Stimulated activated CD4-positive, alpha-beta T cell treated with anti-CD3 and anti-CD28 coated beads, Interleukin-2, amount 100 ng/mL, for 4 hours (primary cell): ENCODE measurements around the gene ANTXR1.

ENCODE experiments used
- DNase-seq: peaks from one replicate; pipeline ENCODE4 v3.0.0-alpha.2; 2020; ENCODE audit warnings: low read depth

The ANTXR1 gene

GRCh38 chr2:69138247-69138772, 125.3 kb downstream of the ANTXR1 start:
- DNase-seq, result no peak

- DNase-seq, result no peak
These were observed 125.9 kb downstream of the ANTXR1 start for GRCh38 chr2:69138793-69139459.

GRCh38 chr2:69139778-69140670, 127.0 kb downstream of the ANTXR1 start:
- DNase-seq, result no peak

DNA sequence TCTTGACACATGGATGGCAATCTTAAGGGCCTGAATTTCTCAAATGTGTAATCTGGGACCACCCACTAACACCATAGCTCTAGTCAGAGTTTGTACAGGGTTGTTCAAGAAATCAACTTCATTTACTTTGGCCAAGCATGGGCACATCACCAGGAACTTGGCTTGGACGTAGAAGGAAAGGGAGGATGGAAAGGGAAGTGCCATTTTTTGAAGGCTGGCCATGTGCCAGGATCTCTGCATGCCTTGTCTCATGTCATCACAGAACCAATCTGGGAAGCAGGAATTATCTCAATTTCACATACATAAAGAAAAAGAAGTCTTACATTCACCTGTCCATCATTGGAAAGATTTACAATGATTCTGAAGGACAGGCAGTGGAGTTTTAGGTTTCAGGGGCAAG, 128.1 kb downstream of the ANTXR1 start:
- DNase-seq, result no peak

DNA sequence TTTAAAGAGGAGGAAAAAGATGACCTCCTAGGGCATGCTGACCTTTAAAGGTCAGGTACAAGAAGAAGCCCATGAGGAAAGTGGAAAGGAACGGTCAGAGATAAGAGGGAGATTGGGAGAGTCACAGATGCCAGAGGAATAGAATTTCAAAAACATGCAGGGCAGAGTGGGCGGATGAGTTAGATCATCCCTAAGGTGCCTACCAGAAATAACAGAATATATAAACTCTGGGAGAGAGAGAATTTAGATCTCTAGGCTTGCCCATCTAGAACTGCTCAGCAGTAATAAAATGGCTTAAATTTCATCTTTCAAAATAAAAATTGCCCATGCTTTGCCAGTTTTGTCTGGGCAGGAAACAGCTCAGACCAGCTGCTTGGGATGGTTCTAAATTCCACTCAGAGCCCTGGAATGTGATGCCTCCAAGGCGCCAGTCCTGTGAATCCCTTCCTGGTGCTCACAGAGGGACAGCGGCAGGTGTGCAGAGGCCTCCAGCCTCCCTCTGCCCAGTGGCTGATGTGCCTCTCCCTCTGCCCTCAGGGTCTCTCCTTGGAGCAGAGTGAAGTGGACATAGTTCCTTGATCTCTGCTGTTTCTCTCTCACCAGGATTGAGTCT, 130.9 kb downstream of the ANTXR1 start:
- DNase-seq, result no peak

DNA sequence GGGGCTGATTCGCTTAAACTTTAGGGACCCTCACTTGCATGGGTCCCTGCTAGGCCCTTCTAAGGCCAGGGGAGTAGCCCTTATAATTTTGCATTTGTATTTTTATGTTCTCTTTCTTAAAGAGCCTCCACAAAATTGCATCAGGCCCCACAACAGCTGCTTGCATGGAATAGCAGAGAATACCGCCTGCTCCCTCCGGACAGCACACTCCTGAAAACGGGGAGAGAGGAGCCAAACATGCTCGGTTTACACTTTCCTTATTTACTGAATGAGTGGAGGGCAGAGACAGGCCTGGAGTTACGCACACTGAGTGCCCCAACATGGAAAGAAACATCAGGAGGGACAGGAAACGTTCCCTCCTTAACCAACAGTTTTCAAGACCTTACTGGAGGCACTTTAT, 132.2 kb downstream of the ANTXR1 start:
- DNase-seq, result no peak

DNA sequence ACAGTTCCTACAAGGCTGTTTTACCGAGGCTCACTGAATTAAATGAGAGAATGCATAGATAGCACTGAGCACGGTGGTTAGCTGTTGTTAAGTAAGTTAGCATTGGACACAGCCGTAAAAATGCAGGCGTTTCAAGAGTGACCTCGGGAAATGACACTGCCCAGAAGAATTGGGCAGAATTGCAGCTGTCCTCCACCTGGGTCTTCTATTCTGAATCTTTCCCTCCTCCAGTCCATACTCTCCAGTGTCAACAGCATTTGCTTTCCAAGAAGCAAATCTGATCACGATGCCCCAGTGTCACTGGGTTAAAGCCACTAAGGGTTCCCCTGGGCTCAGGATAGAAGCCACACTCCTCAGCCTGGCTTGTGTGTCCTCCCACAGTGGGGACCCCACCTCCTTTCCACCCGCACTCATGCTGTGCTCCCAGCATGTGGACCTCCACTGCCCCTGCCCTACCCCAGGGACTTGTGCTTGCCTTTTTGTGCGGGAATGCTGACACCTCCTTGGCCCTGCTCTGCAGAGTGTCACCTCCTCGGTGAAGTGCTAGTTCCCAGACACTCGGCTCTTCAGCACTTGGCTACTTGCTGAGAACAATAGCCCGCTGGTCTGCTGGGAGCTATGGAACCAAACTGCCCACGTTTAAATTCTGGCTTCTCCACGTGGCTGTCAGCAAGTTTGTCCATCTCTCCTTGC, 135.0 kb downstream of the ANTXR1 start:
- DNase-seq, result no peak

DNA sequence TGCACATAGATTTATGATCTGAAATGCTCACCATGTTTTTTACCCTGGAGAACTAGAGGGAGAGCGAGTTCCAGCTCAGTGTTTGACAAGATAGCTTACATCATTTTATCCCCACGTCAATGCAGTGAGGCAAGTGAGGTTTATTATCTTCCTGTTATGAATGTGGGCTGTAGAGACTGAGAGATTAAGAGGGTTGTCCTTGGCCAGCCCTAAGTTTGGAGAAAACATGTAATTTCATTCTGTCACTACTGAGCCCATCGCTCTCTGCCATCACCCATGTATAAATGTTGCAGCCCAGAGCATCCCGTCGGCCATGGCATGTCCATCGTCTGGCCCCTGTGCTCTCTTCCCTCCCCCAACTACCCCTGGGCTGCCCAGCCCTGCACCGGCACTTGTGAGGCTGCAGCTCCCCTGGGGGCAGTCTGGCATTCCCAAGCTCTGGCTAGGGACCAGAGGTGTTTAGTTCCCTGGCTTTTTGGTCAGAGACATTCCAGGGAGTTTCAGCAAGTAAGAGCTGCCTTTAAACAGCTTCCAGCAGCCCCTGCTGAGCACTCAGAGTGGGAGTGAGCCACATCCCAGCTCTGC, 136.7 kb downstream of the ANTXR1 start:
- no peak for DNase-seq

- DNase-seq, result no peak
These were observed 139.0 kb downstream of the ANTXR1 start for GRCh38 chr2:69151931-69152330.

- DNase-seq, result no peak
These were observed 140.0 kb downstream of the ANTXR1 start for GRCh38 chr2:69152847-69153583.

- no peak for DNase-seq
These were observed 141.1 kb downstream of the ANTXR1 start for GRCh38 chr2:69154106-69154505.

DNA sequence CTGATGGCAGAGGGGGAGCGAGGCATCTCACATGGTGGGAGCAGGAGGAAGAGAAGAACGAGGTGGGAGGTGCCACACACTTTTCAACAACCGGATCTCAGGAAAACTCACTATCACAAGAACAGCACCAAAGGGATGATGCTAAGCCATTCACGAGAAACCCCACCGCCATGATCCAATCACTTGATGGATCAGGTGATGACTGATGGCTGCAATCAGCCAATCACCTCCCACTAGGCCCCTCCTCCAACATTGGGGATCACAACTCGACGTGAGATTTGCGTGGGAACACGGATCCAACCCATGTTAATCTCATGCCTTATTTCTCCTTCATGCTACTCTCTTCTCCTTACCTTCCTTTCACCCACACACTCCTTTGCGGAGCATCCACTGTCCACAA, 143.6 kb downstream of the ANTXR1 start:
- no peak for DNase-seq

- no peak for DNase-seq
These were observed 144.5 kb downstream of the ANTXR1 start for GRCh38 chr2:69157441-69157840.

DNA sequence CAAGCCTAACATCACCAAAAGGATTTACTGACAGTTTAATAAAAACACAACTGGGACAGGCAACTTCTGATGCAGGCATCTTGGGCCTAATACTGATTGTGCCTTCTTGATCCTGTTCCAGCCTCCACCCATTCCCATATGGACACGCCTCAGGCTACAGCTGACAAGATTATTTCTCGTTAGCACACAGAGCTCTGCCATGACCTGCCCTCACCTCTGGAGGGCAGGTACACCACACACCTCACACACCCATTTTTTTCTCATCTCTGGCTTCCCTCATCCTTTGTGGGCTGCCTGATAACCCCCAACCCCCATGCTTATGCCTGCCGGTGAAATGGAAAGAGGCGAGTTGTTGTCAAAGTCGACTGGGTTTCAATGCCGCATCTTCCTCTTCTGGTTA, 147.0 kb downstream of the ANTXR1 start:
- DNase-seq, result no peak

- no peak for DNase-seq
These were observed 149.1 kb downstream of the ANTXR1 start for GRCh38 chr2:69162057-69162456.

DNA sequence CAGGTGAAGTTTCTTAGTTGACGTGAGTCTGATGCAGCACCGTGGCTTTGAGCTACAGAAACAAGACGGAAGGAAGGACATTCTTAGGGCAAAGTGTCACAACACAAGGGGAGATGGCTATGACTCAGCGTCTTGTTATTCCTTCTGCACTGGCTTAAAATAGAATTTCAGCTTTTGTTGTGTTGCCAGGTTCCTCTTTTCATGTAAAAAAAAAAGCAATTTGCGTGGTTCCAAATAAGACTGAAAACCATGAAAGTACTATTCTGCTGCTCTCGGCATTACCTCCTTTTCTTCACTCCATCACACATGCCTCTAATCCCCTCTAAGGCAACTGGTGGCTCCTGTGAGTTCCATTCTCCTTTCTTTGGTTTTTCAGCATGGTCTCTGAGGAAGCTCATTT, 150.1 kb downstream of the ANTXR1 start:
- DNase-seq, result no peak

- DNase-seq, result no peak
These were observed 150.6 kb downstream of the ANTXR1 start for GRCh38 chr2:69163556-69163955.

- DNase-seq, result no peak
These were observed 151.2 kb downstream of the ANTXR1 start for GRCh38 chr2:69164061-69164778.

GRCh38 chr2:69165091-69165880, 152.3 kb downstream of the ANTXR1 start:
- no peak for DNase-seq

DNA sequence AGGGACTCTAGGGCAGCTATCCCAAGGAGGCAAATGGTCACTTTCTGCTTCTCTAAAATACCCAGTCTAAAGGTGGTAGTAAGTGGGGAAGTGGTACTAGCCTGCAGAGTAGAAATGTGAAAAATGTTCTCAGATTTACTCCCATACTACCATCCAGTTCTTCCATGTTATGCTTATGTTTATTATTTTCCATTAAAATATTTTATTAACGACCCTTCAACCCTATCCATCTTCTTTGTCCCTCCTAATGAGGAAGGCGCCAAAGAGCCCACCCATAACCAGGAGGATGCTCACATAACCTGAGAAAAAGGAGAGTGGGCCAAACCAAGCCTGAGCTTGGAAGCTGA, 153.5 kb downstream of the ANTXR1 start:
- no peak for DNase-seq
